PC-3 (cell line): ENCODE results near the gene NAGPA.

ENCODE experiments used
- EZH2 ChIP-seq: fragments of 300-600 bp; sonication (generic); IDR thresholded peaks from one replicate; pipeline ENCODE4 v1.6.1; 2017; ENCODE audit warnings: antibody characterized with exemption, mild to moderate bottlenecking, low read length; ENCODE audit not compliant: unreplicated experiment
- EZH2phosphoT487 ChIP-seq: fragments of 300-600 bp; sonication (generic); IDR thresholded peaks from 2 replicates; pipeline ENCODE4 v1.6.1; 2018; ENCODE audit warnings: mild to moderate bottlenecking, antibody characterized with exemption, low read length, borderline replicate concordance

GRCh38 chr16:5020551-5020950 is 13.2 kb downstream of the NAGPA start:
- TF ChIP-seq EZH2 (no peak), EZH2phosphoT487 (no peak)
